ENCODE results near the gene TTLL9.

TTLL9 gene

GRCh38 chr20:31849306-31849930 is 21.0 kb upstream of the TTLL9 start:
- Histone ChIP-seq H3K36me3 (ENCODE audit: insufficient read depth, low read depth, low read length) (no peaks in the 10 kb centered on the region), H3K4me1 (ENCODE audit: insufficient read depth, low read length) (no peaks in the 10 kb centered on the region), H3K9me3 (ENCODE audit: insufficient read depth, low read depth, low read length) (no peaks in the 10 kb centered on the region), H3K27me3 (ENCODE audit: insufficient read depth, low read length) (peaks cover 39% of the 10 kb centered on the region), H3K9ac (ENCODE audit: low read depth, low read length) (no peak overlapping the region), H3K27ac (ENCODE audit: low read length) (no peak overlapping the region), H3K4me3 (ENCODE audit: low read length) (no peak overlapping the region)

- Histone ChIP-seq H3K4me3 (ENCODE audit: low read length) (no peak overlapping the region), H3K9ac (ENCODE audit: low read depth, low read length) (no peak overlapping the region), H3K36me3 (ENCODE audit: insufficient read depth, low read depth, low read length) (no peaks in the 10 kb centered on the region), H3K9me3 (ENCODE audit: insufficient read depth, low read depth, low read length) (no peaks in the 10 kb centered on the region), H3K4me1 (ENCODE audit: insufficient read depth, low read length) (no peaks in the 10 kb centered on the region), H3K27me3 (ENCODE audit: insufficient read depth, low read length) (peaks cover 43% of the 10 kb centered on the region), H3K27ac (ENCODE audit: low read length) (no peak overlapping the region)
These were observed 19.0 kb upstream of the TTLL9 start for GRCh38 chr20:31851240-31851955.

GRCh38 chr20:31853481-31853880 is 17.0 kb upstream of the TTLL9 start:
- Histone ChIP-seq H3K9ac (ENCODE audit: low read depth, low read length) (no peak overlapping the region), H3K4me3 (ENCODE audit: low read length) (no peak overlapping the region), H3K4me1 (ENCODE audit: insufficient read depth, low read length) (no peaks in the 10 kb centered on the region), H3K27ac (ENCODE audit: low read length) (no peak overlapping the region), H3K27me3 (ENCODE audit: insufficient read depth, low read length) (peaks cover 46% of the 10 kb centered on the region), H3K9me3 (ENCODE audit: insufficient read depth, low read depth, low read length) (no peaks in the 10 kb centered on the region), H3K36me3 (ENCODE audit: insufficient read depth, low read depth, low read length) (no peaks in the 10 kb centered on the region)

- Histone ChIP-seq H3K27ac (ENCODE audit: low read length) (no peak overlapping the region), H3K27me3 (ENCODE audit: insufficient read depth, low read length) (peaks cover 34% of the 10 kb centered on the region), H3K4me1 (ENCODE audit: insufficient read depth, low read length) (no peaks in the 10 kb centered on the region), H3K9ac (ENCODE audit: low read depth, low read length) (no peak overlapping the region), H3K4me3 (ENCODE audit: low read length) (no peak overlapping the region), H3K36me3 (ENCODE audit: insufficient read depth, low read depth, low read length) (no peaks in the 10 kb centered on the region), H3K9me3 (ENCODE audit: insufficient read depth, low read depth, low read length) (no peaks in the 10 kb centered on the region)
These were observed 13.9 kb upstream of the TTLL9 start for GRCh38 chr20:31856516-31856915.

- Histone ChIP-seq H3K36me3 (ENCODE audit: insufficient read depth, low read depth, low read length) (no peaks in the 10 kb centered on the region), H3K4me1 (ENCODE audit: insufficient read depth, low read length) (peaks cover 3% of the 10 kb centered on the region; the same call in 1 of the 2 replicates), H3K27me3 (ENCODE audit: insufficient read depth, low read length) (peaks cover 26% of the 10 kb centered on the region), H3K4me3 (ENCODE audit: low read length) (no peak overlapping the region), H3K9me3 (ENCODE audit: insufficient read depth, low read depth, low read length) (no peaks in the 10 kb centered on the region), H3K27ac (ENCODE audit: low read length) (no peak overlapping the region), H3K9ac (ENCODE audit: low read depth, low read length) (no peak overlapping the region)
These were observed 12.3 kb upstream of the TTLL9 start for GRCh38 chr20:31857861-31858759.

DNA sequence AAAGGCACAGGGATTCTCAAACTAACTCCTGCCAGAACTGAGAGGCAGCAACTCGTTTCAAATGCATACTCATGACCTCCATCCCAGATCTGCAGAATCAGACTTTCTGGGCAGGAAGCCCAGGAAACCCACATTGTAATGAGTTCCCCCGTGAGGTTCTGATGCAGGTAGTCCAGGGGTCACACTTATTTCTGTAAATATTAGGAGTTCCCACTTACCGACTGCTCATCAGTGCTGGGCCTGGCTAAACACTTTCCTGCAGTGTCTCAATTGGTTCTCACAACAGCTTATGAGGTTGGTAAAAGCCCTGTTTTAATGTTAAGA is 11.7 kb upstream of the TTLL9 start:
- Histone ChIP-seq H3K9me3 (ENCODE audit: insufficient read depth, low read depth, low read length) (no peaks in the 10 kb centered on the region), H3K4me1 (ENCODE audit: insufficient read depth, low read length) (peaks cover 3% of the 10 kb centered on the region; the same call in 1 of the 2 replicates), H3K27me3 (ENCODE audit: insufficient read depth, low read length) (peaks cover 29% of the 10 kb centered on the region), H3K4me3 (ENCODE audit: low read length) (no peak overlapping the region), H3K9ac (ENCODE audit: low read depth, low read length) (no peak overlapping the region), H3K27ac (ENCODE audit: low read length) (no peak overlapping the region), H3K36me3 (ENCODE audit: insufficient read depth, low read depth, low read length) (no peaks in the 10 kb centered on the region)

GRCh38 chr20:31859266-31859997 is 11.0 kb upstream of the TTLL9 start:
- Histone ChIP-seq H3K9ac (ENCODE audit: low read depth, low read length) (no peak overlapping the region), H3K9me3 (ENCODE audit: insufficient read depth, low read depth, low read length) (no peaks in the 10 kb centered on the region), H3K4me1 (ENCODE audit: insufficient read depth, low read length) (peaks cover 3% of the 10 kb centered on the region; the same call in 1 of the 2 replicates), H3K27me3 (ENCODE audit: insufficient read depth, low read length) (peaks cover 29% of the 10 kb centered on the region), H3K4me3 (ENCODE audit: low read length) (no peak overlapping the region), H3K36me3 (ENCODE audit: insufficient read depth, low read depth, low read length) (no peaks in the 10 kb centered on the region), H3K27ac (ENCODE audit: low read length) (no peak overlapping the region)

- Histone ChIP-seq H3K9me3 (ENCODE audit: insufficient read depth, low read depth, low read length) (no peaks in the 10 kb centered on the region), H3K27ac (ENCODE audit: low read length) (no peak overlapping the region), H3K4me3 (ENCODE audit: low read length) (peak overlapping the region; percentile 80; the same call in 1 of the 2 replicates), H3K4me1 (ENCODE audit: insufficient read depth, low read length) (peaks cover 3% of the 10 kb centered on the region; the same call in 1 of the 2 replicates), H3K9ac (ENCODE audit: low read depth, low read length) (no peak overlapping the region), H3K27me3 (ENCODE audit: insufficient read depth, low read length) (peaks cover 29% of the 10 kb centered on the region), H3K36me3 (ENCODE audit: insufficient read depth, low read depth, low read length) (no peaks in the 10 kb centered on the region)
These were observed 10.4 kb upstream of the TTLL9 start for GRCh38 chr20:31859998-31860380.

DNA sequence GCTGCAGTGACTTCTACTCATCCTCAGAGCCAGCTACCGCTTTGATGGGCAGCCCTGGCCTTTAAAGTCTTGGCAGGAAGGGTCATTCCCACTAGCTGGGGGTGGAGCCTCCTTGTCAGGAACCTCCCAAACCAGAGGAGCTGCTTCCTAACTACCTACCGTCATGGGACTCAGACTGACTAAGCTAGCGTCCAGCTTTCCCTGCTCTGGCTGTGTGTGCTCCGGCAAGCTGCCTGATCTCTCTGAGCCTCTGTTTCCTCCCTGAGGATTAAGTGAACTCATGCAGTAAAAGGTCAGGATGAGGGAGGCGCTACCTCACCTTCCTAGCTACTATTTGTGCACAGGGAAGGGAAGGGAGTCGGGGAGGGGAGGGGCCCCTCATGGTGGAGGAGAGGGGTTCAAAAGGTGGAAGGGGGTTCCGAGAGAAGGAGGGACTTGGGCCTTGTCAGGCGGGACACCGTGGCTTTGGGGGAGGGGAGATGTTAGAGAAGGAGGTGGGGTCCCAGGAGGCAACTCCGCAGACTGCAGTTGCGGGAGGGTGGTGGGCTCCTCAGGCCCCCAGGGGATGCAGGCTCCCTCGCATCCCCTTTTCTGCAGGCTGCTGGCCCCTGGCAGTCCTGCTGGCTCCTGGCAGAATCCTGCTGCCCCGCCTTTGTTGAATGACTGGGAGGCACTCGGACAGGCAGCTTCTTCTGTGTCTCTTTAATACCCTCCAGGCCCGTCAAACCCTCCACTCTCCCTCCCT is 9.9 kb upstream of the TTLL9 start:
- H3K9ac ChIP-seq (ENCODE audit: low read depth, low read length) = peak overlapping the region; percentile 22; the same call in 1 of the 2 replicates
- no peaks in the 10 kb centered on the region for H3K9me3 ChIP-seq (ENCODE audit: insufficient read depth, low read depth, low read length)
- peak overlapping the region; percentile 80 for H3K4me3 ChIP-seq (ENCODE audit: low read length)
- no peak overlapping the region for H3K27ac ChIP-seq (ENCODE audit: low read length)
- peaks cover 26% of the 10 kb centered on the region for H3K27me3 ChIP-seq (ENCODE audit: insufficient read depth, low read length)
- peaks cover 3% of the 10 kb centered on the region; the same call in 1 of the 2 replicates for H3K4me1 ChIP-seq (ENCODE audit: insufficient read depth, low read length)
- H3K36me3 ChIP-seq (ENCODE audit: insufficient read depth, low read depth, low read length) = no peaks in the 10 kb centered on the region

- Histone ChIP-seq H3K9me3 (ENCODE audit: insufficient read depth, low read depth, low read length) (no peaks in the 10 kb centered on the region), H3K9ac (ENCODE audit: low read depth, low read length) (peak overlapping the region; percentile 70; the same call in 1 of the 2 replicates), H3K27me3 (ENCODE audit: insufficient read depth, low read length) (peaks cover 24% of the 10 kb centered on the region), H3K4me3 (ENCODE audit: low read length) (peak overlapping the region; percentile 80), H3K36me3 (ENCODE audit: insufficient read depth, low read depth, low read length) (no peaks in the 10 kb centered on the region), H3K4me1 (ENCODE audit: insufficient read depth, low read length) (peaks cover 3% of the 10 kb centered on the region; the same call in 1 of the 2 replicates), H3K27ac (ENCODE audit: low read length) (no peak overlapping the region)
These were observed 9.4 kb upstream of the TTLL9 start for GRCh38 chr20:31861135-31861384.

Measured in iPS-20b (cell line).